ENCODE measurements around the gene C6orf58.
"Not testable (repeated sequence)": the region's sequence is repeated elsewhere in the genome, so short reads cannot be mapped to it uniquely, and the experiment has no call there.

The C6orf58 gene

GRCh38 chr6:127592964-127593363 is 16.0 kb downstream of the C6orf58 start:
- no peak for DNase-seq (ENCODE audit: low spot score)

GRCh38 chr6:127593456-127593855 is 16.5 kb downstream of the C6orf58 start:
- DNase-seq (ENCODE audit: low spot score), result not testable (repeated sequence)

GRCh38 chr6:127606131-127606562 is 29.2 kb downstream of the C6orf58 start:
- peak; percentile 32 for DNase-seq (ENCODE audit: low spot score)

- no peak for DNase-seq (ENCODE audit: low spot score)
Observed at GRCh38 chr6:127608554-127609270, 31.7 kb downstream of the C6orf58 start.

GRCh38 chr6:127618729-127619128 is 41.8 kb downstream of the C6orf58 start:
- DNase-seq (ENCODE audit: low spot score), result no peak

GRCh38 chr6:127630800-127631199 is 53.8 kb downstream of the C6orf58 start:
- DNase-seq (ENCODE audit: low spot score), result no peak

GRCh38 chr6:127634178-127634577 is 57.2 kb downstream of the C6orf58 start:
- no peak for DNase-seq (ENCODE audit: low spot score)

- no peak for DNase-seq (ENCODE audit: low spot score)
Observed at GRCh38 chr6:127635091-127635490, 58.1 kb downstream of the C6orf58 start.

GRCh38 chr6:127637830-127638409 is 60.9 kb downstream of the C6orf58 start:
- DNase-seq (ENCODE audit: low spot score), result no peak

Measured in COLO829 (cell line).